HG03469 (cell line): Measurements from ENCODE around the gene AK1.

Experiments
- ATAC-seq: cut with Tn5 transposase; IDR thresholded peaks from one replicate; pipeline ENCODE4 v1.9.1; 2021; ENCODE audit warnings: mild to moderate bottlenecking, moderate library complexity, moderate number of reproducible peaks; ENCODE audit not compliant: unreplicated experiment

Gene AK1

GRCh38 chr9:127826253-127826913, 51.1 kb downstream of the AK1 start:
- ATAC-seq, result no peak

- ATAC-seq, result no peak
Observed at GRCh38 chr9:127825319-127826051, 52.0 kb downstream of the AK1 start.

GRCh38 chr9:127822108-127822507, 55.4 kb downstream of the AK1 start:
- ATAC-seq, result no peak

- ATAC-seq, result no peak
Observed at GRCh38 chr9:127818574-127818973, 58.9 kb downstream of the AK1 start.

- ATAC-seq, result no peak
Observed at GRCh38 chr9:127817881-127818434, 59.5 kb downstream of the AK1 start.

- ATAC-seq, result no peak
Observed at GRCh38 chr9:127816728-127817127, 60.7 kb downstream of the AK1 start.
